OCI-LY3 (cell line): ENCODE data around the gene SEC14L1.

Source experiments
- H2AFZ ChIP-seq: fragments of 200-600, 300-600 bp; shearing (Covaris generic); 2 replicates; pipeline ENCODE4 v1.6.0; 2014; ENCODE audit warnings: antibody characterized with exemption, low read depth, low read length
- H3K27ac ChIP-seq: fragments of 200-600, 300-600 bp; sonication (generic); 2 replicates; pipeline ENCODE4 v1.5.1; 2014; ENCODE audit warnings: mild to moderate bottlenecking, low read length, moderate library complexity, mixed read lengths
- H3K27me3 ChIP-seq: fragments of 200-600, 300-600 bp; sonication (generic); 2 replicates; pipeline ENCODE4 v1.6.1; 2014; ENCODE audit warnings: low read depth, low read length, mixed read lengths
- H3K36me3 ChIP-seq: fragments of 200-600, 300-600 bp; sonication (generic); replicated peaks from 2 replicates; pipeline ENCODE3; 2014; ENCODE audit warnings: low read depth, low read length, mixed read lengths
- H3K4me1 ChIP-seq: fragments of 300-600, 200-600 bp; sonication (generic); 2 replicates; pipeline ENCODE4 v1.6.1; 2014; ENCODE audit warnings: low read length, mixed read lengths
- H3K4me2 ChIP-seq: fragments of 200-600, 300-600 bp; sonication (generic); 2 replicates; pipeline ENCODE4 v1.6.1; 2014; ENCODE audit warnings: low read length, mixed read lengths
- H3K4me3 ChIP-seq: fragments of 300-600, 200-600 bp; sonication (generic); 2 replicates; pipeline ENCODE4 v1.5.1; 2014; ENCODE audit warnings: antibody characterized with exemption, mild to moderate bottlenecking, low read length, moderate library complexity
- H3K79me2 ChIP-seq: fragments of 300-600, 200-600 bp; shearing (Covaris generic); 2 replicates; pipeline ENCODE4 v1.6.1; 2014; ENCODE audit warnings: mild to moderate bottlenecking, low read length, mixed read lengths
- H3K9ac ChIP-seq: fragments of 300-600, 200-600 bp; shearing (Covaris generic); 2 replicates; pipeline ENCODE4 v1.6.0; 2014; ENCODE audit warnings: mild to moderate bottlenecking, low read length, moderate library complexity
- H3K9me3 ChIP-seq: fragments of 200-600, 300-600 bp; shearing (Covaris generic); 2 replicates; pipeline ENCODE4 v1.6.1; 2014; ENCODE audit warnings: low read length, mixed read lengths; ENCODE audit not compliant: insufficient read depth
- H4K20me1 ChIP-seq: fragments of 200-600, 300-600 bp; sonication (generic); 2 replicates; pipeline ENCODE4 v1.6.1; 2016; ENCODE audit warnings: low read length, mixed read lengths; ENCODE audit not compliant: insufficient read depth
- EZH2phosphoT487 ChIP-seq: fragments of 200-600 bp; shearing (Covaris generic); IDR thresholded peaks from 2 replicates; pipeline ENCODE4 v1.6.1; 2018; ENCODE audit warnings: antibody characterized with exemption, mixed run types, low read depth
- TF ChIP-seq, protein P1 (sequence below): fragments of 200-600, 300-600 bp; sonication (generic); IDR thresholded peaks from 2 replicates; pipeline ENCODE4 v1.5.1; 2014; ENCODE audit warnings: antibody characterized with exemption, low read length, low read depth

Gene SEC14L1

DNA sequence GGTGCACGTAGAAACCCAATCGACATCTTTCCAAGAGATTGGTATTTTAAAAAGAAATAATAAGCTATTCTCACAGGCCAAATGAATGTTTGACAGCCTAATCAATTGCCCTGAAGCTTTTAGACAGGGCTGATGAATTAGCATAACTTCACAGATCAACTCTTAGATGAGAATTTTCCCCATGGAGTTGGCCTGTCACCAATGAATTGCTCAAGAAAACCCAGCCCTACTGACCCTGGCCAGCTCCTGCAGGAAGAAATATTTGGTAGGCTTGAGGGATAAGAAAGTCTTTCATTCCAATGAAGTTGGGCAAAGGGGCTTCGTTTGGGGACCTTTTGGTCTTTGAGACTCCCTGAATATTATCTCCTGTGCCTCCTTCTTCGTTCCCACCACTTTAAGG is 23.4 kb upstream of the SEC14L1 start:
- no peaks in the 10 kb centered on the region for H3K27me3 ChIP-seq
- H3K36me3 ChIP-seq, result no peaks in the 10 kb centered on the region
- TF ChIP-seq, protein P1, sequence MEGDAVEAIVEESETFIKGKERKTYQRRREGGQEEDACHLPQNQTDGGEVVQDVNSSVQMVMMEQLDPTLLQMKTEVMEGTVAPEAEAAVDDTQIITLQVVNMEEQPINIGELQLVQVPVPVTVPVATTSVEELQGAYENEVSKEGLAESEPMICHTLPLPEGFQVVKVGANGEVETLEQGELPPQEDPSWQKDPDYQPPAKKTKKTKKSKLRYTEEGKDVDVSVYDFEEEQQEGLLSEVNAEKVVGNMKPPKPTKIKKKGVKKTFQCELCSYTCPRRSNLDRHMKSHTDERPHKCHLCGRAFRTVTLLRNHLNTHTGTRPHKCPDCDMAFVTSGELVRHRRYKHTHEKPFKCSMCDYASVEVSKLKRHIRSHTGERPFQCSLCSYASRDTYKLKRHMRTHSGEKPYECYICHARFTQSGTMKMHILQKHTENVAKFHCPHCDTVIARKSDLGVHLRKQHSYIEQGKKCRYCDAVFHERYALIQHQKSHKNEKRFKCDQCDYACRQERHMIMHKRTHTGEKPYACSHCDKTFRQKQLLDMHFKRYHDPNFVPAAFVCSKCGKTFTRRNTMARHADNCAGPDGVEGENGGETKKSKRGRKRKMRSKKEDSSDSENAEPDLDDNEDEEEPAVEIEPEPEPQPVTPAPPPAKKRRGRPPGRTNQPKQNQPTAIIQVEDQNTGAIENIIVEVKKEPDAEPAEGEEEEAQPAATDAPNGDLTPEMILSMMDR, result no peak
- TF ChIP-seq EZH2phosphoT487, result no peak
- no peaks in the 10 kb centered on the region for H3K79me2 ChIP-seq
- H3K27ac ChIP-seq, result no peak overlapping the region
- H3K4me1 ChIP-seq, result peaks cover 16% of the 10 kb centered on the region
- no peak overlapping the region for H3K9ac ChIP-seq
- H2AFZ ChIP-seq, result no peak overlapping the region
- no peak overlapping the region for H3K4me3 ChIP-seq
- H3K4me2 ChIP-seq, result no peak overlapping the region
- no peaks in the 10 kb centered on the region for H3K9me3 ChIP-seq
- H4K20me1 ChIP-seq, result no peaks in the 10 kb centered on the region

DNA sequence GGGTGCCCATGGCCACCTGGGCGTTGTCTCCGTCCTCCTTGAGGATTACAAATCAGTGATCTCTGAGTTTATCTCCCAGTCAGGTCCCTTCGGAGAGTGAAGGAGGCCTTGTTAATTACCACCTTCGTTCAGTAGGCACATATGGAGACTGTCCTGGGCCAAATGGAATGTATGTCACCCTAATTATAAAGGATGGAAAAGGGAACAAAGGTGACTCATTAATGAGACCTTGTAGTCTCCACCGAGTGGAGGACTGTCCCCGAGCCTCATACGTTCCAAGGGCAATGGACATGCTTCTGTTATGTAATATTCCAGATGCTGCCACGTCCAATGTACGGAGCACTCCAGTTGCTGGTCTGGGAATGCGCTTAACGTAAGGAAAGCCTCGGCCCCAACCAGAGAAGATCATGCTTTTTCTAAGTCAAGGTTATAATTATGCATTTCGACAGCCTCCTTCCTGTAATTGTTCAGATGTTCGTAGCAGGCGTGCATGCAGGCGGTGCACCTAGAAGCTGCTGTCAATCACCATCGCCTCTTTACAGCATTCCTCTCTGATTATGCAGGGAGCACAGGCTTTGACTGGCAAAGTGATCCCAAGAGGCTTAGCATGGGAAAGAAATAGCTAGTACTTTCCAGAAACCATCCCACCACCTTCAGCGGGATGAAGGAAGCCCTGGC is 22.4 kb upstream of the SEC14L1 start:
- no peaks in the 10 kb centered on the region for H3K79me2 ChIP-seq
- no peaks in the 10 kb centered on the region for H3K36me3 ChIP-seq
- H3K9me3 ChIP-seq, result no peaks in the 10 kb centered on the region
- H2AFZ ChIP-seq, result no peak overlapping the region
- no peak overlapping the region for H3K9ac ChIP-seq
- H3K4me3 ChIP-seq, result no peak overlapping the region
- no peaks in the 10 kb centered on the region for H3K27me3 ChIP-seq
- no peak overlapping the region for H3K4me2 ChIP-seq
- H3K27ac ChIP-seq, result no peak overlapping the region
- H4K20me1 ChIP-seq, result no peaks in the 10 kb centered on the region
- TF ChIP-seq, protein P1, result no peak
- TF ChIP-seq EZH2phosphoT487, result no peak
- H3K4me1 ChIP-seq, result peaks cover 16% of the 10 kb centered on the region

DNA sequence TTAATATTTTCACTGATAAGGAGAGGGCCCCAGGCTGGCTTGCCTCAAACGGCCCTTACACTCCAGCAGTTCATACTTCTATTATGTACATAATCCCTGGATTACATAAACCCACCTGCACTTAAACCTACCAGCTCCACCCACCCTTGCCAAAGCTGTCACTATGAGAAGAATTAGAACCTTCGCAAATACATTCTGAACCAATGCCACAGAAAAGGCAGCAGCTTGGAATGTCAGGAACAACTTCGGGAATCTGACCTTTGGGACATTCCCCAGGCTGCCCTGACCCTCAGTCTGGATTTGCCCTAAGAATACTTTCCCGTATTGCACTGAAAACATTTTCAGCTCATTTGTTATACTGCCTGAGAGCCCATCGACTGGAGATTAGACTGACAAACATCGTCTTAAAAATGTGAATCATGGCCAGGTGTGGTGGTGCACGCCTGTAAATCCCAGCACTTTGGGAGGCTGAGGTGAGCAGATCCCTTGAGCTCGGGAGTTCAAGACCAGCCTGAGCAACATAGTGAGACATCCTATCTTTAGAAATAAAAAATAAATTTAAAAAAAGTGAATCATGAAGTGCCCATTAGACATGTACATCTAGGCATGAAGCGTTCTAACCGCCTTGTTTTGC is 21.0 kb upstream of the SEC14L1 start:
- TF ChIP-seq EZH2phosphoT487, result no peak
- TF ChIP-seq, protein P1, result no peak
- no peaks in the 10 kb centered on the region for H4K20me1 ChIP-seq
- H3K4me1 ChIP-seq, result peaks cover 16% of the 10 kb centered on the region
- H2AFZ ChIP-seq, result no peak overlapping the region
- H3K4me2 ChIP-seq, result no peak overlapping the region
- H3K9me3 ChIP-seq, result no peaks in the 10 kb centered on the region
- no peak overlapping the region for H3K9ac ChIP-seq
- H3K4me3 ChIP-seq, result no peak overlapping the region
- H3K27ac ChIP-seq, result no peak overlapping the region
- H3K27me3 ChIP-seq, result no peaks in the 10 kb centered on the region
- H3K79me2 ChIP-seq, result no peaks in the 10 kb centered on the region
- H3K36me3 ChIP-seq, result no peaks in the 10 kb centered on the region

DNA sequence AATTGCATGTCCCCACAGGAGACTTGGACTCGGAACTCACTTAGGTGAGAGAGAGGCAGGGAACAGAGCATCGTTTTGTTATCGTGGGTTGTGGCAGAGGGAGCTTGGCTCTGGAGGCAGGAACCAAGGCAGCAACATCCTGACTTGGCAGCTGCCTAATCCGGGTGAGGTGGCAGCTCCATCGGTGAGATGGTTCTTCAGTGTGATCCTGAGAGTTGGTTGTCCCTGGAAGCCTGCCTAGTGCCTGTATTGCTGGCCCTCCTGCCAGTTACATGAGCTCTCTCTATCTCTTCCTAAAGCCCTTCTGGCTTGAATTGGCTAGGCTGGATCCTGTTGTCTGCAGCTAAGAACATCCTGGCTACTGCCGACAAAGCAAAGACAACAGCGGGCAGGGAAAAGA is 19.9 kb upstream of the SEC14L1 start:
- H4K20me1 ChIP-seq, result no peaks in the 10 kb centered on the region
- no peak overlapping the region for H3K4me3 ChIP-seq
- H3K4me2 ChIP-seq, result no peak overlapping the region
- no peaks in the 10 kb centered on the region for H3K27me3 ChIP-seq
- no peaks in the 10 kb centered on the region for H3K9me3 ChIP-seq
- no peaks in the 10 kb centered on the region for H3K36me3 ChIP-seq
- no peaks in the 10 kb centered on the region for H3K79me2 ChIP-seq
- TF ChIP-seq EZH2phosphoT487, result no peak
- TF ChIP-seq, protein P1, result no peak
- no peak overlapping the region for H2AFZ ChIP-seq
- H3K27ac ChIP-seq, result no peak overlapping the region
- no peak overlapping the region for H3K9ac ChIP-seq
- peaks cover 12% of the 10 kb centered on the region for H3K4me1 ChIP-seq
